DMS79 treated with DMSO at 0.1 percent for 48 hours (cell line): ENCODE measurements around the gene TFAP2B.

Experiments used
- DNase-seq: peaks from one replicate; lab custom pipeline; 2025; lab: John Stamatoyannopoulos, UW

TFAP2B gene

DNA sequence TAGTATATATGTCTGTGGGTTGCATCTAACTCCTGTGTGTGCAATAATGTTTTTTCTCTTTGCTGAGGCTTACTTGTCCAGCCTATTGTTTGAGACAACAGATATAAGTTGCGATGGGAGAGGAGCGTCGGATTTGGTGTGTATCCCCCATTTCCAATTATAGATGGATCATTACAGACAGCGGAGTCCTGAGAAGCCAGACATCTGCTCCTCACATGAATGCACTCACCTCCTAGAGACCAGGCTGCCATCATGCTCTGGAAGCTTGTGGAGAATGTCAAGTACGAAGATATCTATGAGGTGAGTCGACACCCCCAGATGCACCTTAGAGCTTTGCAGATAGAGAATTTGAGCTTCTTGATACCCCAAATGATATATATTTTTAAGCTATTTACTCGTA is at the start of gene TFAP2B:
TFAP2B (plus strand) TSS at position 199 of the 400 bp plus-strand sequence; CDS start at position 220, 21 bp downstream.
- DNase-seq: no peak

GRCh38 chr6:50778696-50779095 is 40.0 kb upstream of the TFAP2B start:
- no peak for DNase-seq

DNA sequence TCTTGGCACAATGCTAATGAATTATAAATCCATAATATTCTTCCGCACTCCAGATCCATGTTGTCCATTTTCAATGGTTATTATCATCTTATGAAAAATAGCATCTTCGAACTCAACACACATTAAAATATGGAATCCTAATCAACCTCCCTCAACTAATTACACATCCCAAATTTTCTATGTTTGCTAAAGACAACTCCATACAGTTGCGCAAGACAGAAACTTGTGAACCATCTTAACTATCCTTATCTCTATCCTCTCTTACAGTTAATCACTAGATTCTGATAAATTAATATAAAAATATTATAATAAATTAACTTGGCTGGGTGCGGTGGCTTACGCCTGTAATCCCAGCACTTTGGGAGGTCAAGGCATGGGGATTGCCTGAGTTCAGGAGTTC is 38.3 kb upstream of the TFAP2B start:
- DNase-seq: no peak

GRCh38 chr6:50785921-50786320 is 32.8 kb upstream of the TFAP2B start:
- DNase-seq: no peak

DNA sequence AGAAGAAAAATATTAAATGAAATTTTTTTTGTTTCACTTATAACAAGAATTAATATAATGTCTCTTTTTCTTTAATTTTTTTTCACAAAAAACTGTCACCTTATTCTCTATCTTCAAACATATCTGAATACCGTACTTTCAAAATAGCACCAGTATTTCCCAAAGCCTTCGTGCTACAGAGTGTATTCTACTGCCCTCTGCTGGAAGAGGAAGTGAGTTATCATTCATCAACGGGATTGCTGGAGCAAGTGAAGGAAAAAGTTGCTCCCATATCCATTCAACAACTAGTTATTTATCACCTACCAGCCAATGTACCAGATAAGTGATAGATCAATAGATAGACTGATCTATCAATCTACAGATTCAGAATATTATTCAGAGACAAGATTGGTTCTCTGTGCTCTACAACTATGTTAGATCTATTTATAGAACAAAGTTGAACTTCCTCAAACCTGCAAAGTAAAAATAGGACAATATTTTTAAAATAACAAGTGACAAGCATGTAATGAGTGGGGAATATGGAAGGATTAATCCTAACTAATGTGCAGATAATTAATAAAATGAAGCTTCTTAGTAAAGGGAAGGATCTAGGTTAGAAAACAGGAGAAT is 26.7 kb upstream of the TFAP2B start:
- peak; percentile 35 for DNase-seq

- no peak for DNase-seq
Measured at GRCh38 chr6:50792771-50793170, 25.9 kb upstream of the TFAP2B start.

DNA sequence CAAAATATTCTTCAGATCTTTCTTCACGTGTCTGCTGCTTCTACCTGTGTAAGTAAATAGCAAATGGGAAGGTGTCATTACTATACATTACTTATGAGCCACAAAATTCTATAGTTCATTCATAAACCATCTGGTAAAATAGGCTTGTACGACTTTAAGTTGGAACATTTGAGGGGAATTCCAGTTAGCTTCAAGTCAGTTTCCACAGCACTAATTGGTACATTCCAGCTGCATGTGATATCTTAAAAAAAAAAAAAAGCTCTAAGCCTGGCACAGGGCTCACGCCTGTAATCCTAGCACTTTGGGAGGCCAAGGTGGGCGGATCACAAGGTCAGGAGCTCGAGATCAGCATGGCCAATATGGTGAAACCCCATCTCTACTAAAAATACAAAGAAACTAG is 23.1 kb upstream of the TFAP2B start:
- DNase-seq: no peak

DNA sequence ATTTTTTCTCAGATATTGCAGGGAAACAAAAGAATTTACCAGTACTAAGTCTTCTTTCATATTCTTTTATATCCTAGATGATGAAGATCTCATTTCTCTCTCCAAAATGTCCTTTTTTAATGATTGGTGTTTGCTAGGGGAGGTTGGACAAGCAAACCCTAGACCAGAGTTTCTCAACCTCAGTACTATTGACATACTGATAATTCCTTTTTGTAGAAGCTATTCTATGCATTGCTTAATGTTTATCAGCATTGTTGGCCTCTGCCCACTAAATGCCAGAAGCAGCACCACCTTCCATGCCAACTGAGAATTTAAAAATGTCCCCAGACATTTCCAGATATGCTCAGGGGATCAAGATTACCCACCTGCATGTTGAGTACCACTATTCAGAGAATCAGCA is 14.4 kb upstream of the TFAP2B start:
- DNase-seq: no peak

DNA sequence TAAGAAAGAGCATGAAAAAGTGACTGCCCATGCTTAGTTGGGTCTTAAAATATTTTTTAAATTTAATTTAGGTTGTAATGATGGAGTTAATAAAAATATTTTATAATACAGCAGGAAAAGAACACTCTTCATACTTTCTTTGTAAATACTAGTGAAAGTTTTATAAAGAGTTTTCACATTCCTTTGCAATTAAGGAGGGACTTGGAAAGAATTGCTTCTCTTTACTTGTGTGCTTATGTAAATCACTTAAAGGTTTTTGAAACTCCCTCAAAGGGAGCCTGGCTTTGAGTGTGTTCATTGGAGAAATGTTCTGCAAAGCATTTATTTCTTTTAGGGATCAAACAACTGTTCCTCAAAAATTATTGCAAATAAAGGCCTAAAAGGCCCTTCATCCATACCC is 11.6 kb upstream of the TFAP2B start:
- DNase-seq: no peak

DNA sequence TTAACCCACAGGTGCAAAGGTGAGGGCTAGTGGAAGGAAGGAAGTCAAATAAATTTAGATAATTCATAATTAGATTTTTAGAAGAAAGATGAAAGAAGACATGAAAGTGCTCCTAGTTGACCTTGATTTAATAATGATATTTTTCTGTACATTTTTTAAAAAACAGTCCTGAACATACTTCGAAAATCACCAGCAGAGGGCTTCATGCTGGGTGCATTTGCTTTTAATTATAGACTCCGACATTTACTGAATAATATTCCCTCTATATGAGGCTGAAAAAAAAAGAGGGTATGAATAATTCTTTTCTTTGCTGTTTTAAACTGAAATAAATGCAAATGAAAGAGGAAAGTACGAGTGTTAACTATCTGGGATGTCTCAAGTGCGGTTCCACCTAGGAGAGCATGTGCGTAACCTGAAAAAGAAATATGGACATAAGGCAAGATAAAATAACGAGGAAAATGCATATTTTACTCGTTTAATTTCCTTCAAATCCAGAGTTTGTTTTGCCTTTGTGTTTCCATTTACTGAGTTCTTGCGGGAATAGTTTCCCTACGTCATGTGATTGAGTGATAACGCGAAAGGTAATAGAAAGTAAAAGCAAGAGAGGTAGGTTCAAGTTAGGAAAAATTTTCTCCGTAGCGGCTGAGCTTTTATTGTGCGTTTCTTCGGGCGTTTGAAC is 3.1 kb upstream of the TFAP2B start:
- no peak for DNase-seq

- peak; percentile 43 for DNase-seq
Measured at GRCh38 chr6:50816115-50816675, 2.5 kb upstream of the TFAP2B start.

DNA sequence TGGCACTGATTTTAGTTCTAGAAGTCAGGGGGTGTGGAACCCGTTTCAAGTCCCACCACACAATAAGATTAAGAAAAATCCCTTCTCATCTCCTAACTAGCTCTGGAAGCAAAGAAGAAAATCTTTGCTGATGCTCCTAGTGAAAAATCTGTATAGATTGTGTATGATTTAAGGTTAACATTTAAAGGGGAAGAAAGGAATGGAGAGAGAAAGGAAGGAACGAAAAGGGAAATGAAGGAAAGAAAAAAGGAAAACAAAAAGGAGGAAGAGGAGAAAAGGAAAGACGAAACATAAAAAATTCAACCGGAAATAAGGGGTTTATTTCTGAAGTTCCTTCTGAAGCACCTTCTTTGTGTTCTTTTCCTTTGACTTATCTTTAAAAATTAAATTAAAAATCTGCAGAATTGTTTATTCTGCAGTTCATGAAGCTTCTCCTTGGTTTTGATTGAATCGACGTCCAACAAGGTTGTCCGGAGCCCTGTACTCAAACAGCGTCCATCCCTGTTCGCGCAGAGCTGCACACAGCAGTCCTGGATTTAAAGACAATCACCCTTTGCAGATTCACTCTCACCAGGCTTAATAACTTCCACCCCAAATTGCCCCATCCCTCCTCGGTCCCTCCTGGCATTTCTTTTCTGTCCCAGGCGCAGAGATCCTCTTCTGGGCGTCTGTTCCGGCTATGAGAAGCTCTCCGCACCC is 1.6 kb upstream of the TFAP2B start:
- DNase-seq: no peak

DNA sequence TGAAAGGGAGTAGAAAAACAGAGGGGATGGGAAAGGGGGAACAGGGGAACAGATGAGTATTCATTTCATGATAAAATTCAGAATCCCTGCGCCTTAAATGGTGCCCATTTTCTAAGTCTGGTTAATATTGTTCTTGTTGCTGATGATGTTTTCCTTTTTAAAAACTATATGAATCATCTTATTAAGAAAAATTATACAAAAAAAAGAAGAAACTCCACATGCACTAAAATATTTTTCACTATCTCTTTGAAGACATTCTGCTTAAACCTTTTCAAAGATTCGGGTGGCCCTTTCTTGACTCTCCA is 1.1 kb upstream of the TFAP2B start:
- DNase-seq: no peak

DNA sequence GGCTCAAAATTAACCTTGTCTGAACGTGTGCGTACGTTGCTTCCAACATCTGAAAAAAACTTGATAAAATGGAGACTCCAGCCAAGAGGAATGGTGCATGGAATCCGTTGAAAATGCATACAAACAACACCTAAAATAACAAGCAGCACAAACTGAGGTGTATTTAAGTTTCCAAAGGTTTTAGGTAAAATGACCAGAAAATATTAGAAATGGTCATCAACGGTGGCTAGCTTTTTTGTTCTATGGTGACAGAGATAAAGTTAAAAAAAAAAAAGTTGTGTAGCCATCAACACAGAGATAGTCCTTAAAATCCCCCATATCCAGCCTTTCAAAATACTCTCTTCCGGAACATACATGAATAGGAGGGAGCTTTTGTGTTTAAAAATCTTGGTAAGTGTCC is 651 bp upstream of the TFAP2B start:
- no peak for DNase-seq

GRCh38 chr6:50819466-50819903 is 814 bp downstream of the TFAP2B start:
- no peak for DNase-seq

DNA sequence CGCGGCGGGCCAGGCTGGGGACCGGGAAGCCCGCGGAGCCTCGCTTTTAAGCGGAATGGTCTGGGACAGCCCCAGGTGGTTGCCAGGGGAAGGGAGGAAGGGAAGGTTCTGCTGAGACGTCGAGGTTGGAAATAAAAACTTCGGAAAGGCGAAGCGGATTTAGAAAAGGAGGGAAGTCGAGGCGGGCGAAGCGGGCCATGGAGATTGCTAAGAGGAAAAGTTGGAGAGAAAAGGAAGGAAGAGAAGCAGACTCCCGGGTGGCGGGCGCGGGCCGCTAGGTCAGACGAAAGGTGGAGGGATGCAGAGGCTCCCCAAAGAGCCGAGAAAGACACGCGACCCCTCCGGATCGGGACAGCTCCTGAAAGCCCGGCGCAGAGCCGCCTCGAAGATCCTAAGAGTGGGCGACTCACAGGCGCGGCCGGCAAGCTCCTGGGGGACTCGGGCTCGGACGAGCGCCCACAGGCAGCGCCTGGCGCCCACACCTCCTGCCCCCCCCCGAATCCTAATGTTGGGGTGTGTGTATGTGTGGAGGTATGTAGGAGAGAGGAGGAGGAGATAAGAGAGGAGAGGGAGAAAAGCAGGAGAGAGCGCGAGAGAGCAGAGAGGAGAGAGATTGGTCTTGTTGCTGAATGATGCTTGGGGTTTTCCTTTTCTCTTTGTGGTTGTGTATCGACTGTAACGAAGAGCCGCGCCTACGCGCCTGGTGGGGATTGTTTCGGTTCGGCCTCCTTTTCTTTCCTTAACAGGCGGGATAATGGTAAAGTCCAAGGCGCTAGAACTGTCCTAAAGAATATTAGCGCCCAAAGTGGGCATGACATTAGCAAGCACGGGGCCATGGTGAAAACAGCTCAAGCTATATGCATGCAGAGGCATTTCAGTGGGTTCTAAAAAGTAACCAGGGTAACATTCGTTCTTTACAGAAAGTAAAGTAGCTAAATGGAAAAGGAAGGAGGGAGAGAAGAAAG is 1.5 kb downstream of the TFAP2B start:
- DNase-seq: no peak

DNA sequence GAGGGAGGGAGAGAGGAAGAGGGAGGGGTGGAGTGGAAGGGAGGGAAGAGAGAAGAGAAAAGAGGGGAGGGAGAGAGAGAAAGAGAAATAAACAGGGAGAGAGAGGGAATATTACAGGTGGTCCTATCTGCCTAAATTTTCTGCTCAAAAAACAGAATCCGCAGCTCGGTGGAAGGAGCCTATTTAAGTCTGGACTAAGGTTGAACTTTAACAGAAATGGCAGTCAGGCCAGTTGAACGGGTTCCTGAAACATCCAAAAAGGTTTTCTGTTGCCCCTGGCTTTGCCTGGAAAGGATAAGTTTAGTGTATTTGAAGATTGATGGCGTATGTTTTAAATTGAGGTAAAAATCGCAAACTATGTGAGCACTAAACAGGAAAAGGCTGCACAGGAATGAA is 2.2 kb downstream of the TFAP2B start:
- DNase-seq: no peak

- DNase-seq: no peak
Measured at GRCh38 chr6:50821441-50822077, 2.9 kb downstream of the TFAP2B start.

- no peak for DNase-seq
Measured at GRCh38 chr6:50822078-50822476, 3.4 kb downstream of the TFAP2B start.

- no peak for DNase-seq
Measured at GRCh38 chr6:50823094-50823920, 4.6 kb downstream of the TFAP2B start.

GRCh38 chr6:50824552-50824951 is 5.9 kb downstream of the TFAP2B start:
- DNase-seq: no peak
